ENCODE results near the gene ITGA7. TPM values are rescaled to one million over a fixed set of nuclear protein-coding genes. Genes with fewer than 3 reads are reported as not detected.

Gene ITGA7
- 1 to 10 TPM; 3.2 to 8.7 TPM for total RNA-seq

DNA sequence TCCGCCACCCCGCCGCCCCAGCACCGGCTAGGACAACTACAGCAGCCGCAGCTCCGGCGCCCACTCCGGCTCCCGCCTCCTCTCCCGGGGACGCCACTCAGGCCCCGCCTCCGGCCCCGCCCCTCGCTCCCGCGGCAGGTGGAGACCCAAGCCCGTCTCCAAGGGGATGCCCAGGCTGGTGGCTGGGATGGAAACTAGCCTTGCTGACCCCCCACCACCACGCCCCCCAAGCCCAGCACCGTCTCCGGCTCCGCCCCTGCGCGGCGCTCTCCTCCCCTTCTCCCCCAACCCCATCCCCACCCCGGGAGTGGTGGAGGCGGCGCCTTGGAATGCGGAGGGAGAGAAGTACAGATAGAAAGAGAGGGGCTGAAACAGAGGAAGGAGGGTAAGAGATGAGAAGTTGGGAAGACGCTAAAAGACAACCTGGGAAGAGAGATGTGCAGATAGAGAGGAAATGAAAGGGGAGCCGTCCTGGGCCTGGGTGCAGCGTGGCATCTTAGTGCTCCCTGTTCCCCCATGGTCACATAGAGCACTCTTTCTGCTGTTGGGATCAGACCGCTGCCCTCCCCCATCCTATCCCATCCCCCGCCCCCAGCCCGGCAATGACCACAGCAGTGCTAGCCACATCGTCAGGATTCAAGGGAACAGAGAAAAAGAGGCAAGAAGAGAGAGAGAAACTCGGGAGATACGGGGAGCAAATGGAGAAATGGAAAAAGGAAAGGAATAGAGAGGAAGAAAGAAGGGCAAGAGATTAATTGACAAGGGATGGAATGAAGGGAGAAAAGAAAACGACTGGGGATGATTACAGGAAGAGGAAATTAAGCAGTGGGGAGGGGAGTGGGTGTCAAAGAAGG, at the start of gene ITGA7:
TSS of gene ITGA7 (minus strand) at position 64 of the 854 bp plus-strand sequence. CDS start 222 bp downstream, outside the sequence.
- H3K36me3 Mint-ChIP-seq (ENCODE audit: low read depth), result no peaks in the 10 kb centered on the region
- H3K27ac Mint-ChIP-seq, result peak within 1 kb of the TSS; percentile 58
- no peaks in the 10 kb centered on the region for H3K9me3 Mint-ChIP-seq
- ATAC-seq (replicated peaks), result peak; percentile 93
- H3K4me3 Mint-ChIP-seq, result peak within 1 kb of the TSS; percentile 86
- H3K27me3 Mint-ChIP-seq, result peaks cover 21% of the 10 kb centered on the region
- peaks cover 18% of the 10 kb centered on the region for H3K4me1 Mint-ChIP-seq

DNA sequence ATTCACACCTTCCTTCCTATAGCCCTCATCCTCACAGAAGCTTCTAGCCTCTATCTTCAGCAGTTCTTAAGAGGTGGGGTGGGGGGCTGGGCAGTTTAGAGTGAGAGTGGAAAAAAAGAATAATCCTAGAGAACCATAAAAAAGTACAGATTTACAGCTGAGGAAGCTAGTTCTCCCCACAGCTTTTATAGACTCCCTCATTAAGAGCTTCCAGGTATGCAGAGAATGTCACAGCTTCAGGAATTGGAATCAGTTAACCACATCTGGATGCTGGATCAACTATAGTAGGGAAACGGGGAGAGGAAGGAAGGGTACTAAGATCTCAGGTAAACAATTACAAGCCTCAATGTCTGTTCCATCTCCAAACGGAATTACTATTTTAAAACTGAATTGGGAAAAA, 47.5 kb upstream of the ITGA7 start:
- Mint-ChIP-seq H3K9me3 (no peaks in the 10 kb centered on the region), H3K27me3 (no peaks in the 10 kb centered on the region), H3K4me3 (no peak overlapping the region), H3K27ac (peak overlapping the region; percentile 80), H3K4me1 (peaks cover 6% of the 10 kb centered on the region), H3K36me3 (ENCODE audit: low read depth) (peaks cover 99% of the 10 kb centered on the region)
- ATAC-seq (replicated peaks), result no peak

- peaks cover 29% of the 10 kb centered on the region for H3K4me1 Mint-ChIP-seq
- peak overlapping the region; percentile 34 for H3K27ac Mint-ChIP-seq
- no peaks in the 10 kb centered on the region for H3K27me3 Mint-ChIP-seq
- peaks cover 51% of the 10 kb centered on the region for H3K36me3 Mint-ChIP-seq (ENCODE audit: low read depth)
- no peaks in the 10 kb centered on the region for H3K9me3 Mint-ChIP-seq
- ATAC-seq (replicated peaks), result no peak
- no peak overlapping the region for H3K4me3 Mint-ChIP-seq
These were observed 40.7 kb upstream of the ITGA7 start for GRCh38 chr12:55748230-55748993.

GRCh38 chr12:55746913-55747231, 39.2 kb upstream of the ITGA7 start:
- no peaks in the 10 kb centered on the region for H3K9me3 Mint-ChIP-seq
- no peak for ATAC-seq (replicated peaks)
- peaks cover 35% of the 10 kb centered on the region for H3K36me3 Mint-ChIP-seq (ENCODE audit: low read depth)
- H3K27ac Mint-ChIP-seq, result no peak overlapping the region
- no peak overlapping the region for H3K4me3 Mint-ChIP-seq
- H3K4me1 Mint-ChIP-seq, result peaks cover 39% of the 10 kb centered on the region
- no peaks in the 10 kb centered on the region for H3K27me3 Mint-ChIP-seq

GRCh38 chr12:55746174-55746912, 38.6 kb upstream of the ITGA7 start:
- Mint-ChIP-seq H3K27ac (peak overlapping the region; percentile 40), H3K4me1 (peaks cover 41% of the 10 kb centered on the region), H3K4me3 (peak overlapping the region; percentile 5), H3K36me3 (ENCODE audit: low read depth) (peaks cover 31% of the 10 kb centered on the region), H3K9me3 (no peaks in the 10 kb centered on the region), H3K27me3 (no peaks in the 10 kb centered on the region)
- no peak for ATAC-seq (replicated peaks)

DNA sequence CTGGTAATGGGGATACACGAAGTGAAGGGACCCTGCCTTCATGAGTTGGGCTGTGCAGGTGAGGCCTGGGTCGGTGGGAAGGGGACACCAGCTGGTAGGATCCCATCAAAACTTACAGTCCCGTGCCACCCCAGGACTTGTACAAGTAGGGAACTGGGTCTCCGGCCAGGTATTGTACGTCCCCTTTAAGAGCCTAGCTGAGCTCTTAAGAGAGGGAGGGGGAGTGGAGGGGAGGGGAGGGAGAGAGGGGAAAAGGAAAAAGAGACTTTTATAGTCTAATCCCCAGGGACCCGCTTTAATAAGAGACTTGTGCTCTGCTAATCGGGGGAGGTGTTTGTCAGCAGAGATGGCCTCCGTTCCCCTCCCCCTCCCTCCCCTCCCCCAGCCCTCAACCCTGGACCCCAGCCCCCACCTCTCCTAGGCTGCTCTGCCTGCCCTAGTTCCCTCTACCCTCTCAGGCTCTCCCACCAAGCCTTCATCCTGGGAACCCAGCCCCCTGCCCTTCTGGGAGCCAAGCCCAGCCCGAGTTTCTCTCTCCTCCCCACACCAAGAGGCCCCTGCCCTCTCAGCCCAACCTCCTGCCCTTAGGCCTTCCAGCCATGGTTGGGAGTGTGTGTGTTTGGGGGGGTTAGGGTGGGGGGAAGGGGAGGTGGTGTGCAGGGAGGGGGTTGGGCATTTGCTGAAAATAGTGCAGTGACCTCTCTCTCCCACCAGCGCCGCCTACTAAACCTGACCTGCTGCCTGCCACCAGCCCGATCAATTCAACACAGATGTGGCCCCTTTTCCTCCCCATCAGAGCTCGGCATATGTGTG, 37.9 kb upstream of the ITGA7 start:
- H3K4me3 Mint-ChIP-seq, result peak overlapping the region; percentile 84
- no peaks in the 10 kb centered on the region for H3K9me3 Mint-ChIP-seq
- peaks cover 23% of the 10 kb centered on the region for H3K36me3 Mint-ChIP-seq (ENCODE audit: low read depth)
- peaks cover 41% of the 10 kb centered on the region for H3K4me1 Mint-ChIP-seq
- no peak for ATAC-seq (replicated peaks)
- H3K27ac Mint-ChIP-seq, result peak overlapping the region; percentile 69
- no peaks in the 10 kb centered on the region for H3K27me3 Mint-ChIP-seq

- Mint-ChIP-seq H3K36me3 (ENCODE audit: low read depth) (peaks cover 12% of the 10 kb centered on the region), H3K27ac (peak overlapping the region; percentile 69), H3K4me3 (peak overlapping the region; percentile 84), H3K4me1 (peaks cover 41% of the 10 kb centered on the region), H3K9me3 (no peaks in the 10 kb centered on the region), H3K27me3 (no peaks in the 10 kb centered on the region)
- no peak for ATAC-seq (replicated peaks)
These were observed 36.8 kb upstream of the ITGA7 start for GRCh38 chr12:55744340-55745030.

DNA sequence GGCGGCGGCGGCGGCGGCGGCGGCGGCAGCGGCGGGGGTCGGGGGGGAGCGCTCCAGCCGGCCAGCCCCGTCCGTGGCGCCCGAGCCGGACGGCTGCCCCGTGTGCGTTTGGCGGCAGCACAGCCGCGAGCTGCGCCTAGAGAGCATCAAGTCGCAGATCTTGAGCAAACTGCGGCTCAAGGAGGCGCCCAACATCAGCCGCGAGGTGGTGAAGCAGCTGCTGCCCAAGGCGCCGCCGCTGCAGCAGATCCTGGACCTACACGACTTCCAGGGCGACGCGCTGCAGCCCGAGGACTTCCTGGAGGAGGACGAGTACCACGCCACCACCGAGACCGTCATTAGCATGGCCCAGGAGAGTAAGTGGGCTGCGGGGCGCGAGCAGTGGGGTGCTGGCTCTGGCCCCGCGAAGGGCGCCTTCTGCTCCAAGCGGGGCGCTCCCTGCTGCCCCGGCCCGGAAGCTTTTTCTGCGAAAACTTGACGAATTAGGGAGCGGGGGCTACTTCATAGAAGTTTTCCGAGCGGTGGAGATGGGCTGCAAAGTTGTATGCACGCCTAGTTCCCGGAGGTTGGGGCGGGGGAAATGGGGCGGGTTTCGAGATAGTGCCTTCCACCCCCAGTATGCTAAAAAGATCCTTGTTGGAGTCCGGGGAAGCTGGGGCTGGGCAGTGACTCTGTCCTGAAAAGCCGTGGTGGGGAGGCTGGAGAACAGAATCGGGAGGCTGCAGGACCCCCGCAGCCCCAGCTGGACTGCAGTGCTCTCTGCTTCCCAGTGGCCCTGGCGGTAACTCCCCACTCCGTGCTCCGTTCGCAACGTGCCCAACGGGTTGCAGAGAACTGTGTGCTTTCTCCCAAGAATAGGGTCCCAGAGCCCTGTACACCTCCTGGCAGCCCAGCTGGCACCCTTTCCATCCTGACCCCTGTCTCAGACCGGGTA, 36.0 kb upstream of the ITGA7 start:
- peaks cover 5% of the 10 kb centered on the region for H3K36me3 Mint-ChIP-seq (ENCODE audit: low read depth)
- H3K27ac Mint-ChIP-seq, result peak overlapping the region; percentile 69
- H3K4me1 Mint-ChIP-seq, result peaks cover 41% of the 10 kb centered on the region
- H3K9me3 Mint-ChIP-seq, result no peaks in the 10 kb centered on the region
- ATAC-seq (replicated peaks), result peak; percentile 57
- no peaks in the 10 kb centered on the region for H3K27me3 Mint-ChIP-seq
- peak overlapping the region; percentile 84 for H3K4me3 Mint-ChIP-seq

GRCh38 chr12:55742719-55743405, 35.2 kb upstream of the ITGA7 start, which contains the start of gene GDF11:
GDF11 (plus strand) TSS chr12:55743122; CDS start chr12:55743317, 195 bp downstream.
- H3K36me3 Mint-ChIP-seq (ENCODE audit: low read depth), result peaks cover under 1% of the 10 kb centered on the region
- peaks cover 45% of the 10 kb centered on the region for H3K4me1 Mint-ChIP-seq
- ATAC-seq (replicated peaks), result peak; percentile 81
- peak within 1 kb of the TSS; percentile 84 for H3K4me3 Mint-ChIP-seq
- no peaks in the 10 kb centered on the region for H3K27me3 Mint-ChIP-seq
- H3K9me3 Mint-ChIP-seq, result no peaks in the 10 kb centered on the region
- H3K27ac Mint-ChIP-seq, result peak within 1 kb of the TSS; percentile 81

GRCh38 chr12:55741931-55742680, 34.4 kb upstream of the ITGA7 start:
- Mint-ChIP-seq H3K4me1 (peaks cover 44% of the 10 kb centered on the region), H3K27me3 (no peaks in the 10 kb centered on the region), H3K36me3 (ENCODE audit: low read depth) (no peaks in the 10 kb centered on the region), H3K27ac (peak overlapping the region; percentile 81), H3K4me3 (peak overlapping the region; percentile 82), H3K9me3 (no peaks in the 10 kb centered on the region)
- no peak for ATAC-seq (replicated peaks)

- no peaks in the 10 kb centered on the region for H3K36me3 Mint-ChIP-seq (ENCODE audit: low read depth)
- peak overlapping the region; percentile 58 for H3K27ac Mint-ChIP-seq
- no peak for ATAC-seq (replicated peaks)
- peaks cover 32% of the 10 kb centered on the region for H3K4me1 Mint-ChIP-seq
- no peaks in the 10 kb centered on the region for H3K27me3 Mint-ChIP-seq
- peak overlapping the region; percentile 83 for H3K4me3 Mint-ChIP-seq
- H3K9me3 Mint-ChIP-seq, result no peaks in the 10 kb centered on the region
These were observed 31.3 kb upstream of the ITGA7 start for GRCh38 chr12:55739025-55739378.

Measured in activated T-helper 17 cell treated with anti-CD3 and anti-CD28 coated beads, Interleukin-2, amount 50 U/mL, for 72 hours (primary cell).